CD4-positive, alpha-beta T cell (primary cell): ENCODE measurements around the gene SH3BP1. TPM values are rescaled to one million over a fixed set of nuclear protein-coding genes. Genes with fewer than 3 reads are reported as not detected.

Experiments used
- ATAC-seq: fragments of 200-7000 bp; cut with Tn5 transposase; one replicate; pipeline ENCODE4 v1.10.0; 2022; ENCODE audit warnings: mild to moderate bottlenecking; ENCODE audit not compliant: poor library complexity
- CTCF ChIA-PET: fragments of 350-600 bp; sonication (Branson Sonifier 250); formaldehyde crosslinking; loops from one replicate; lab custom pipeline; 2021; ENCODE audit warnings: antibody characterized with exemption, inconsistent platforms; lab: Charles Lee
- POLR2A ChIA-PET: fragments of 350-600 bp; sonication (Branson Sonifier 250); formaldehyde crosslinking; loops from one replicate; lab custom pipeline; 2021; ENCODE audit warnings: antibody characterized with exemption, inconsistent platforms; lab: Charles Lee
- DNase-seq, 14 experiments: peaks; one replicate each; pipeline ENCODE4 v3.0.0-alpha.2; 2013 to 2020; ENCODE audit warnings: mixed read lengths in 2 of 14
- H3K27ac ChIP-seq, 2 donors: one replicate each; pipeline versions ENCODE4 v1.5.1 to v1.7.0; 2013; ENCODE audit warnings: low read length in 2 of 2, low read depth in 1 of 2, mild to moderate bottlenecking in 1 of 2
- H3K27me3 ChIP-seq, 2 experiments: 1 replicate in 1 of 2; 2 replicates in 1 of 2; pipeline versions ENCODE4 v1.6.1 to v1.7.0; 2013; ENCODE audit warnings: low read length in 2 of 2, control low read depth in 1 of 2, mild to moderate bottlenecking in 1 of 2, moderate library complexity in 1 of 2; ENCODE audit not compliant: insufficient read depth in 2 of 2, control insufficient read depth in 1 of 2
- H3K36me3 ChIP-seq: one replicate; pipeline ENCODE4 v1.6.1; 2013; ENCODE audit warnings: low read length, control low read depth; ENCODE audit not compliant: insufficient read depth
- H3K4me1 ChIP-seq: one replicate; pipeline ENCODE4 v1.6.1; 2013; ENCODE audit warnings: low read length, control low read depth; ENCODE audit not compliant: insufficient read depth
- H3K4me3 ChIP-seq: one replicate; pipeline ENCODE4 v1.5.1; 2013; ENCODE audit warnings: mild to moderate bottlenecking, low read length, moderate library complexity
- H3K9me3 ChIP-seq, 2 experiments: 1 replicate in 1 of 2; 2 replicates in 1 of 2; pipeline versions ENCODE4 v1.6.1 to v1.7.0; 2013; ENCODE audit warnings: low read length in 2 of 2, mild to moderate bottlenecking in 2 of 2, control low read depth in 1 of 2, moderate library complexity in 1 of 2; ENCODE audit not compliant: control insufficient read depth in 1 of 2, insufficient read depth in 1 of 2
- H3K27ac Mint-ChIP-seq: one replicate; pipeline ENCODE4 v1.8.0; 2020; ENCODE audit warnings: mixed read lengths
- H3K27me3 Mint-ChIP-seq: one replicate; pipeline ENCODE4 v1.8.0; 2021; ENCODE audit warnings: mixed read lengths
- H3K36me3 Mint-ChIP-seq: one replicate; pipeline ENCODE4 v1.8.0; 2021; ENCODE audit warnings: low read depth, mixed read lengths
- H3K4me1 Mint-ChIP-seq: one replicate; pipeline ENCODE4 v1.8.0; 2021; ENCODE audit warnings: low read depth, mixed read lengths
- H3K4me3 Mint-ChIP-seq: one replicate; pipeline ENCODE4 v1.8.0; 2020; ENCODE audit warnings: mild to moderate bottlenecking, mixed read lengths
- H3K9me3 Mint-ChIP-seq: one replicate; pipeline ENCODE4 v1.8.0; 2020; ENCODE audit warnings: mixed read lengths
- CTCF ChIP-seq: fragments of 200-600 bp; IDR thresholded peaks from one replicate; pipeline ENCODE4 v1.8.0; 2022; ENCODE audit warnings: antibody characterized with exemption, mild to moderate bottlenecking
- intact Hi-C, 2 experiments: fragments of 100-400 bp; cut with DNase I in 1 of 2; cut with micrococcal nuclease in 1 of 2; formaldehyde crosslinking; loops; one replicate each; pipeline versions ENCODE4 v1.15.1 to v1.9.0; 2023 to 2025; cut with DNase I, micrococcal nuclease
- total RNA-seq, 174 experiments: library from RNA in 2 of 174; stranded (reverse) in 2 of 174; gene quantifications; one replicate each; pipeline ENCODE4 v1.2.3 and lab custom pipeline; 2021 to 2026

Gene SH3BP1
- total RNA-seq, 2 experiments from 2014 or later: 46.9 to 49.0 TPM

- H3K27ac ChIP-seq: peak overlapping the region; percentile 88 to 98
- intact Hi-C loops: loop anchor here (1.0 to 5.0 kb wide), 6 partner anchors 69 to 241 kb away; partner anchors contain the start of gene EIF3L (in 1 of the 2)
- H3K4me3 ChIP-seq: peak overlapping the region; percentile 92
- DNase-seq (no peak), ATAC-seq (peak; percentile 1)
- CTCF ChIA-PET: interaction anchor here (1.1 to 6.0 kb wide), 15 partner anchors 16 to 631 kb away, joined by 3 to 70 read pairs (median 7); partner anchors contain the start of genes PDXP and TRIOBP
- POLR2A ChIA-PET: interaction anchor here (0.7 to 5.2 kb wide), 26 partner anchors 9 to 486 kb away, joined by 3 to 78 read pairs (median 7); partner anchors contain the start of genes ANKRD54, LGALS1, LGALS2 and MFNG
- H3K27me3 ChIP-seq: no peaks in the 10 kb centered on the region
- H3K4me1 ChIP-seq: peaks cover 75% of the 10 kb centered on the region
- Mint-ChIP-seq H3K27ac (peak overlapping the region; percentile 92), H3K4me1 (peaks cover 55% of the 10 kb centered on the region), H3K36me3 (peaks cover 15% of the 10 kb centered on the region), H3K27me3 (no peaks in the 10 kb centered on the region), H3K4me3 (peak overlapping the region; percentile 92), H3K9me3 (no peaks in the 10 kb centered on the region)
- TF ChIP-seq CTCF: no peak
- H3K36me3 ChIP-seq: no peaks in the 10 kb centered on the region
- H3K9me3 ChIP-seq: no peaks in the 10 kb centered on the region
Measured at GRCh38 chr22:37607935-37608476, 31.5 kb upstream of the SH3BP1 start.

GRCh38 chr22:37608477-37609239 is 30.8 kb upstream of the SH3BP1 start, which contains the start of gene GGA1:
Gene GGA1, plus strand, starts transcription at chr22:37608834. Its CDS starts 27 bp downstream, at chr22:37608861.
- ATAC-seq: peak; percentile 77
- intact Hi-C loops: loop anchor here (1.0 to 5.0 kb wide), 6 partner anchors 69 to 240 kb away; partner anchors contain the start of gene EIF3L (in 1 of the 2)
- H3K9me3 Mint-ChIP-seq: no peaks in the 10 kb centered on the region
- Histone ChIP-seq H3K27ac (peak within 1 kb of the TSS; percentile 88 to 98), H3K36me3 (peaks cover under 1% of the 10 kb centered on the region), H3K4me1 (peaks cover 75% of the 10 kb centered on the region), H3K4me3 (peak within 1 kb of the TSS; percentile 92), H3K9me3 (no peaks in the 10 kb centered on the region), H3K27me3 (no peaks in the 10 kb centered on the region)
- H3K4me1 Mint-ChIP-seq: peaks cover 55% of the 10 kb centered on the region
- peak within 1 kb of the TSS; percentile 94 for H3K4me3 Mint-ChIP-seq
- ChIA-PET POLR2A (interaction anchor here (0.5 to 5.2 kb wide), 27 partner anchors 8 to 593 kb away, joined by 3 to 78 read pairs (median 6); partner anchors contain the start of genes ANKRD54, LGALS1, LGALS2 and MAFF), CTCF (interaction anchor here (1.1 to 6.0 kb wide), 9 partner anchors 16 to 325 kb away, joined by 3 to 70 read pairs (median 13); partner anchors contain the start of genes PDXP and TRIOBP)
- H3K27me3 Mint-ChIP-seq: no peaks in the 10 kb centered on the region
- DNase-seq: peak; percentile 90 to 100 (median 94)
- H3K27ac Mint-ChIP-seq: peak within 1 kb of the TSS; percentile 92
- H3K36me3 Mint-ChIP-seq: peaks cover 18% of the 10 kb centered on the region
- no peak for TF ChIP-seq CTCF
